Measurements from ENCODE around the gene SLC23A3.

DNA sequence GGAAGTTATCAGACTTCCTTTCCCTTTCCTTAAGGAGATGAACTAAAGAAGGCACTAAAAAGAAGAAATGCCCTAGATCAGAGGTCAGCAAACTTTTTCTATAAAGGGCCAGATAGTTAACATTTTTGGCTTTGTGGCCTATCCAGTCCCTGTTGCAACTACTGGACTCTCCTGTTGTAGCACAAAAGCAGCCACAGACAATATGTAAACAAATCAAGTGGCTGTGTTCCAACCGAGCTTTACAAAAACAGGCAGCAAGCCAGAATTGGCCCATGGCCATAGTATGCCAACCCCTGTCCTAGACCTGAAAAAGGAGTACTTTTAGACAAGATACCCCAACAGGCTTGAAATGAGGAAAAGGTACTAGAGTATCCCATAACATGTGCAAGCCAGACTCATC is 20.2 kb downstream of the SLC23A3 start:
- TF ChIP-seq, protein P1, sequence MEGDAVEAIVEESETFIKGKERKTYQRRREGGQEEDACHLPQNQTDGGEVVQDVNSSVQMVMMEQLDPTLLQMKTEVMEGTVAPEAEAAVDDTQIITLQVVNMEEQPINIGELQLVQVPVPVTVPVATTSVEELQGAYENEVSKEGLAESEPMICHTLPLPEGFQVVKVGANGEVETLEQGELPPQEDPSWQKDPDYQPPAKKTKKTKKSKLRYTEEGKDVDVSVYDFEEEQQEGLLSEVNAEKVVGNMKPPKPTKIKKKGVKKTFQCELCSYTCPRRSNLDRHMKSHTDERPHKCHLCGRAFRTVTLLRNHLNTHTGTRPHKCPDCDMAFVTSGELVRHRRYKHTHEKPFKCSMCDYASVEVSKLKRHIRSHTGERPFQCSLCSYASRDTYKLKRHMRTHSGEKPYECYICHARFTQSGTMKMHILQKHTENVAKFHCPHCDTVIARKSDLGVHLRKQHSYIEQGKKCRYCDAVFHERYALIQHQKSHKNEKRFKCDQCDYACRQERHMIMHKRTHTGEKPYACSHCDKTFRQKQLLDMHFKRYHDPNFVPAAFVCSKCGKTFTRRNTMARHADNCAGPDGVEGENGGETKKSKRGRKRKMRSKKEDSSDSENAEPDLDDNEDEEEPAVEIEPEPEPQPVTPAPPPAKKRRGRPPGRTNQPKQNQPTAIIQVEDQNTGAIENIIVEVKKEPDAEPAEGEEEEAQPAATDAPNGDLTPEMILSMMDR (IDR thresholded peaks at IDR 0.05; ENCODE audit: borderline replicate concordance, extremely low read depth, low read length, poor library complexity, severe bottlenecking) = no peak
- no peak for TF ChIP-seq EZH2 (IDR thresholded peaks at IDR 0.05; ENCODE audit: borderline replicate concordance, low read depth, low read length, severe bottlenecking)
